Muscle layer of duodenum (tissue), 2 donors: Measurements from ENCODE around the gene NLRC5.
A peak's percentile ranks its signal among the peaks of the same experiment; 100 is the strongest.

Experiments
- H3K27ac ChIP-seq: one replicate; pipeline ENCODE4 v1.7.0; 2013; ENCODE audit warnings: mild to moderate bottlenecking, low read length
- H3K27me3 ChIP-seq: one replicate; pipeline ENCODE4 v1.7.0; 2013; ENCODE audit warnings: low read depth, mild to moderate bottlenecking, control low read depth, low read length
- H3K36me3 ChIP-seq, 2 donors: one replicate each; pipeline ENCODE4 v1.7.0; 2013; ENCODE audit warnings: low read length in 2 of 2, control low read depth in 1 of 2, mild to moderate bottlenecking in 1 of 2; ENCODE audit not compliant: insufficient read depth in 2 of 2, control insufficient read depth in 1 of 2
- H3K4me1 ChIP-seq, 2 donors: one replicate each; pipeline ENCODE4 v1.7.0; 2013; ENCODE audit warnings: low read length in 2 of 2, mild to moderate bottlenecking in 2 of 2, control low read depth in 1 of 2, moderate library complexity in 1 of 2; ENCODE audit not compliant: insufficient read depth in 2 of 2, control insufficient read depth in 1 of 2
- H3K4me3 ChIP-seq, 2 donors: one replicate each; pipeline ENCODE4 v1.7.0; 2013; ENCODE audit warnings: low read length in 2 of 2, low read depth in 1 of 2, mild to moderate bottlenecking in 1 of 2
- H3K9me3 ChIP-seq, 2 donors: one replicate each; pipeline ENCODE4 v1.7.0; 2013; ENCODE audit warnings: low read length in 2 of 2, control low read depth in 1 of 2, mild to moderate bottlenecking in 1 of 2; ENCODE audit not compliant: control insufficient read depth in 1 of 2
- donor health status: healthy.

NLRC5 gene

GRCh38 chr16:56975714-56976113 lies 13.6 kb upstream of the NLRC5 start:
- Histone ChIP-seq H3K27ac (no peak overlapping the region), H3K4me1 (no peaks in the 10 kb centered on the region), H3K27me3 (no peaks in the 10 kb centered on the region), H3K4me3 (no peak overlapping the region), H3K9me3 (no peaks in the 10 kb centered on the region), H3K36me3 (no peaks in the 10 kb centered on the region)

- Histone ChIP-seq H3K9me3 (no peaks in the 10 kb centered on the region), H3K27ac (no peak overlapping the region), H3K4me1 (no peaks in the 10 kb centered on the region), H3K4me3 (no peak overlapping the region), H3K36me3 (no peaks in the 10 kb centered on the region), H3K27me3 (no peaks in the 10 kb centered on the region)
These were observed 12.1 kb upstream of the NLRC5 start for GRCh38 chr16:56977216-56977615.

- no peaks in the 10 kb centered on the region for H3K27me3 ChIP-seq
- H3K4me3 ChIP-seq, result no peak overlapping the region
- no peaks in the 10 kb centered on the region for H3K9me3 ChIP-seq
- no peak overlapping the region for H3K27ac ChIP-seq
- no peaks in the 10 kb centered on the region for H3K4me1 ChIP-seq
- no peaks in the 10 kb centered on the region for H3K36me3 ChIP-seq
These were observed 11.4 kb upstream of the NLRC5 start for GRCh38 chr16:56977823-56978430.

GRCh38 chr16:56980201-56980535 lies 9.2 kb upstream of the NLRC5 start:
- Histone ChIP-seq H3K9me3 (no peaks in the 10 kb centered on the region), H3K27ac (no peak overlapping the region), H3K36me3 (no peaks in the 10 kb centered on the region), H3K4me3 (no peak overlapping the region), H3K27me3 (no peaks in the 10 kb centered on the region), H3K4me1 (peaks cover 0 to 4% of the 10 kb centered on the region in 2 donors)

- Histone ChIP-seq H3K9me3 (no peaks in the 10 kb centered on the region), H3K4me3 (no peak overlapping the region), H3K36me3 (no peaks in the 10 kb centered on the region), H3K27ac (no peak overlapping the region), H3K27me3 (no peaks in the 10 kb centered on the region), H3K4me1 (peaks cover 2 to 12% of the 10 kb centered on the region in 2 donors)
These were observed 8.3 kb upstream of the NLRC5 start for GRCh38 chr16:56980792-56981724.

- Histone ChIP-seq H3K9me3 (no peaks in the 10 kb centered on the region), H3K27ac (no peak overlapping the region), H3K4me1 (peaks cover 5 to 12% of the 10 kb centered on the region in 2 donors), H3K27me3 (no peaks in the 10 kb centered on the region), H3K4me3 (no peak overlapping the region), H3K36me3 (no peaks in the 10 kb centered on the region)
These were observed 7.6 kb upstream of the NLRC5 start for GRCh38 chr16:56981729-56982271.

- Histone ChIP-seq H3K36me3 (no peaks in the 10 kb centered on the region), H3K4me1 (peaks cover 5 to 12% of the 10 kb centered on the region in 2 donors), H3K27ac (no peak overlapping the region), H3K27me3 (no peaks in the 10 kb centered on the region), H3K4me3 (no peak overlapping the region), H3K9me3 (no peaks in the 10 kb centered on the region)
These were observed 6.7 kb upstream of the NLRC5 start for GRCh38 chr16:56982695-56983094.

- no peaks in the 10 kb centered on the region for H3K36me3 ChIP-seq
- no peaks in the 10 kb centered on the region for H3K27me3 ChIP-seq
- H3K27ac ChIP-seq, result peak overlapping the region; percentile 1
- no peak overlapping the region for H3K4me3 ChIP-seq
- H3K9me3 ChIP-seq, result no peaks in the 10 kb centered on the region
- H3K4me1 ChIP-seq, result peaks cover 5 to 12% of the 10 kb centered on the region in 2 donors
These were observed 6.1 kb upstream of the NLRC5 start for GRCh38 chr16:56983211-56983751.

GRCh38 chr16:56984639-56985038 lies 4.7 kb upstream of the NLRC5 start:
- H3K27ac ChIP-seq, result no peak overlapping the region
- H3K9me3 ChIP-seq, result no peaks in the 10 kb centered on the region
- no peak overlapping the region for H3K4me3 ChIP-seq
- H3K27me3 ChIP-seq, result no peaks in the 10 kb centered on the region
- peaks cover 5 to 20% of the 10 kb centered on the region in 2 donors for H3K4me1 ChIP-seq
- no peaks in the 10 kb centered on the region for H3K36me3 ChIP-seq

GRCh38 chr16:56985288-56985961 lies 3.9 kb upstream of the NLRC5 start:
- Histone ChIP-seq H3K36me3 (no peaks in the 10 kb centered on the region), H3K4me3 (no peak overlapping the region), H3K4me1 (peaks cover 11 to 21% of the 10 kb centered on the region in 2 donors), H3K9me3 (no peaks in the 10 kb centered on the region), H3K27ac (peak overlapping the region; percentile 19), H3K27me3 (no peaks in the 10 kb centered on the region)

- peaks cover 16 to 26% of the 10 kb centered on the region in 2 donors for H3K4me1 ChIP-seq
- H3K27ac ChIP-seq, result peak overlapping the region; percentile 19
- H3K4me3 ChIP-seq, result no peak overlapping the region
- no peaks in the 10 kb centered on the region for H3K9me3 ChIP-seq
- no peaks in the 10 kb centered on the region for H3K27me3 ChIP-seq
- H3K36me3 ChIP-seq, result no peaks in the 10 kb centered on the region
These were observed 3.4 kb upstream of the NLRC5 start for GRCh38 chr16:56985962-56986360.
